Measurements from ENCODE around the gene SYT7. TPM values are rescaled to one million over a fixed set of nuclear protein-coding genes. Genes with fewer than 3 reads are reported as not detected.
A peak's percentile ranks its signal among the peaks of the same experiment; 100 is the strongest.

The SYT7 gene
- total and polyA plus RNA-seq, 4 donors = 1.7 to 10.6 (median 3.8) TPM

DNA sequence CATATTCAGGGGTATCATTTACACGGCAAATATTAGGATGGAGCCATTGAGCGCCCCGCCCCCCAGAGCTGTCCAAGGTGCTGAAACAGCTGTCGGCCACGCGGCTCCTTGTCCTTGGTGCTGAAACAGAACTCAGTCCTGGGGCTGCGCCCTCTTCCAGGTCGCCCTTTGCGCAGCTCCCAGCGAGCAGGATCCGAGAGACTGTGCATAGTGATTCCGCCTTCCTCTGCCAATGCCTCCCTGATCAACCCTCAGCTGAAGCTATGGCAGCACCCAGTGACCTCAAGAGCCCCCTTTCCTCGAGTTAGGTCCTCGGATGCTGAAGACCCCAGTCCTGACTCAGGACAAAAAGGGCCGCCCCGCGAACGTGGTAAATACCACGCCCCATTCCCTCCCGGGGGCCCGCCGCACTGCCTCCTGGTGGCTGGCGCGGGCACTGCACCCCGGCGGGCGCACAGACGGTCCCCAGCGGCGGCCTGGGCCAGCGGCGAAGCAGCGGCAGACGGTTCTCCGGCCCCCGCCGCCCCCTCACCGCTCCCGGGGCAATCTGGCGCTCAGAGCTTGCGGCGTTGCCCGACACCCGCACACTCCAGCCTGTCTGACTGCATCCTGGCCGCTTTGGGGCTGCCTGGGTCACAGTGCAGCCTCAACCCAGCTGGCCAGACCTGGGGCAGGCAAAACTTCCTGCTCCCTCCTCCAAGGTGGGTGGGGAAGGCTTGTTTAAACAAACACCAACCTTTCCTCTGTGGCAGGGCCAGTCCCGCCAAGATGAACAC, 13.4 kb downstream of the SYT7 start:
- H3K4me1 ChIP-seq (ENCODE audit: control insufficient read depth in 5 of 5, insufficient read depth in 5 of 5, low read length in 5 of 5) = peaks cover 0 to 13% (median 0%) of the 10 kb centered on the region in 5 donors
- no peak overlapping the region for H3K4me3 ChIP-seq
- peak; percentile 88 to 90 (median 89) for DNase-seq
- peaks cover 0 to 6% (median 4%) of the 10 kb centered on the region in 3 donors for H3K27me3 ChIP-seq (ENCODE audit: control insufficient read depth in 3 of 3, insufficient read depth in 3 of 3, low read length in 2 of 3)
- ATAC-seq (ENCODE audit: insufficient read depth, low FRiP score) = peak; percentile 85
- no peak overlapping the region for H3K27ac ChIP-seq (ENCODE audit: low read depth in 1 of 2, low read length in 1 of 2)
- WGBS, 2 donors = 3 to 6% methylated on average over 46 of the region's 46 CpGs
- no peaks in the 10 kb centered on the region for H3K36me3 ChIP-seq (ENCODE audit: control insufficient read depth in 4 of 4, insufficient read depth in 4 of 4, low read length in 4 of 4)
- H3K9ac ChIP-seq (ENCODE audit: insufficient read depth in 1 of 2, low read length in 2 of 2) = no peak overlapping the region
- TF ChIP-seq, protein P1, sequence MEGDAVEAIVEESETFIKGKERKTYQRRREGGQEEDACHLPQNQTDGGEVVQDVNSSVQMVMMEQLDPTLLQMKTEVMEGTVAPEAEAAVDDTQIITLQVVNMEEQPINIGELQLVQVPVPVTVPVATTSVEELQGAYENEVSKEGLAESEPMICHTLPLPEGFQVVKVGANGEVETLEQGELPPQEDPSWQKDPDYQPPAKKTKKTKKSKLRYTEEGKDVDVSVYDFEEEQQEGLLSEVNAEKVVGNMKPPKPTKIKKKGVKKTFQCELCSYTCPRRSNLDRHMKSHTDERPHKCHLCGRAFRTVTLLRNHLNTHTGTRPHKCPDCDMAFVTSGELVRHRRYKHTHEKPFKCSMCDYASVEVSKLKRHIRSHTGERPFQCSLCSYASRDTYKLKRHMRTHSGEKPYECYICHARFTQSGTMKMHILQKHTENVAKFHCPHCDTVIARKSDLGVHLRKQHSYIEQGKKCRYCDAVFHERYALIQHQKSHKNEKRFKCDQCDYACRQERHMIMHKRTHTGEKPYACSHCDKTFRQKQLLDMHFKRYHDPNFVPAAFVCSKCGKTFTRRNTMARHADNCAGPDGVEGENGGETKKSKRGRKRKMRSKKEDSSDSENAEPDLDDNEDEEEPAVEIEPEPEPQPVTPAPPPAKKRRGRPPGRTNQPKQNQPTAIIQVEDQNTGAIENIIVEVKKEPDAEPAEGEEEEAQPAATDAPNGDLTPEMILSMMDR (IDR thresholded peaks at IDR 0.05; ENCODE audit: control extremely low read depth, extremely low read depth) = no peak
- no peaks in the 10 kb centered on the region for H3K9me3 ChIP-seq (ENCODE audit: control insufficient read depth in 4 of 4, insufficient read depth in 3 of 4, low read length in 3 of 4)

DNA sequence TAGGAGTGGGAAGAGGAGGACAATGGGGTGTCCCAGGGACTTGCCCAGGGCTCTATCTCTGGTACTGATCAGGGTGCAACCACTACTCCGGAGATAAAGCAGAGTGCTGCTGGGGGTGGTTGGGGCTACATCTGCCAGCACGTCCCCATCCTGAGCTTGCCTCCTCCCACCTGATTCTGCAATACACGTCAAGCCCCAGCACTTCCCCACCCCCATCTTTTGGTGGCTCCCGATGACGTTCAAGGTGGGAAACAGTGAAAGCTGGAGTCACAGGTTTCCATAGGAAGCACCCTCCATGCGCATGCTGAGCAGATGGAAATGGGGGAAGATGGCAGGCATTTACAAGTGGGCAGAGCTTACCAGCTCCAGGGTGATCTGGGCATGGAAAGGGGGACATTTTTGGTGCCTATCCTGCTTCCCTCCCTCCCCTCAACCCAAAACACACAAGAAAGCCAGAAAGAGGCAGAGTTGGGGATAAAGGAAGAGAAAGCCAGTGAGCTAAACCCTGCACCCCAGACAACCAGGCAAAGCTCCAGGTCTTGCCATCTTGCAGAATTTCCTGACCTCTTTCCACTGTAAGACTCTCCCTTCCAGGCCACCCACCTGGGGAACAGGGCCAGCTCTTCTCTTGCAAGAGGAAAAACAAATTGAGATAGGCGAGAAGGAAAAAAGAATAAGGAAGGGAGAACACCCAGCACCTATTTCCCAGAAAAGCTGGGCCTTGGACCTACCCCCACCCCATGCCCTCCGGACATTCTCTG, 15.8 kb downstream of the SYT7 start:
- H3K36me3 ChIP-seq (ENCODE audit: control insufficient read depth in 4 of 4, insufficient read depth in 4 of 4, low read length in 4 of 4) = no peaks in the 10 kb centered on the region
- H3K27ac ChIP-seq (ENCODE audit: low read depth in 1 of 2, low read length in 1 of 2) = no peak overlapping the region
- WGBS, 2 donors = 58 to 60% methylated on average over 8 of the region's 8 CpGs
- DNase-seq (no peak), ATAC-seq (ENCODE audit: insufficient read depth, low FRiP score) (no peak)
- no peaks in the 10 kb centered on the region for H3K9me3 ChIP-seq (ENCODE audit: control insufficient read depth in 4 of 4, insufficient read depth in 3 of 4, low read length in 3 of 4)
- no peak overlapping the region for H3K4me3 ChIP-seq
- TF ChIP-seq, protein P1 (IDR thresholded peaks at IDR 0.05; ENCODE audit: control extremely low read depth, extremely low read depth) = no peak
- H3K27me3 ChIP-seq (ENCODE audit: control insufficient read depth in 3 of 3, insufficient read depth in 3 of 3, low read length in 2 of 3) = peaks cover 0 to 7% (median 0%) of the 10 kb centered on the region in 3 donors
- no peak overlapping the region for H3K9ac ChIP-seq (ENCODE audit: insufficient read depth in 1 of 2, low read length in 2 of 2)
- H3K4me1 ChIP-seq (ENCODE audit: control insufficient read depth in 5 of 5, insufficient read depth in 5 of 5, low read length in 5 of 5) = peaks cover 0 to 6% (median 0%) of the 10 kb centered on the region in 5 donors

GRCh38 chr11:61560751-61561150, 20.1 kb downstream of the SYT7 start:
- WGBS, 2 donors = 39 to 53% methylated on average over 6 of the region's 6 CpGs
- TF ChIP-seq, protein P1 (IDR thresholded peaks at IDR 0.05; ENCODE audit: control extremely low read depth, extremely low read depth) = no peak
- peaks cover 0 to 2% (median 0%) of the 10 kb centered on the region in 5 donors for H3K4me1 ChIP-seq (ENCODE audit: control insufficient read depth in 5 of 5, insufficient read depth in 5 of 5, low read length in 5 of 5)
- ATAC-seq (ENCODE audit: insufficient read depth, low FRiP score) (no peak), DNase-seq (no peak)
- H3K9ac ChIP-seq (ENCODE audit: insufficient read depth in 1 of 2, low read length in 2 of 2) = no peak overlapping the region
- H3K27me3 ChIP-seq (ENCODE audit: control insufficient read depth in 3 of 3, insufficient read depth in 3 of 3, low read length in 2 of 3) = peaks cover 0 to 23% (median 20%) of the 10 kb centered on the region in 3 donors
- H3K36me3 ChIP-seq (ENCODE audit: control insufficient read depth in 4 of 4, insufficient read depth in 4 of 4, low read length in 4 of 4) = no peaks in the 10 kb centered on the region
- no peaks in the 10 kb centered on the region for H3K9me3 ChIP-seq (ENCODE audit: control insufficient read depth in 4 of 4, insufficient read depth in 3 of 4, low read length in 3 of 4)
- no peak overlapping the region for H3K27ac ChIP-seq (ENCODE audit: low read depth in 1 of 2, low read length in 1 of 2)
- no peak overlapping the region for H3K4me3 ChIP-seq
